Muscle of arm (tissue), 12 donors: ENCODE data around the gene TIMM44. TPM values are rescaled to one million over a fixed set of nuclear protein-coding genes. Genes with fewer than 3 reads are reported as not detected.

ENCODE experiments used
- DNase-seq: peaks from one replicate; pipeline ENCODE4 v3.0.0-alpha.2; 2013
- polyA plus RNA-seq, 12 donors: library from polyadenylated mRNA; unstranded; fragments of 120-200 nt; gene quantifications; one replicate each; pipeline ENCODE4 v1.2.1, GENCODE V29; 2013; ENCODE audit not compliant: insufficient read length in 12 of 12

The TIMM44 gene
- polyA plus RNA-seq, 12 donors, result 33.8 to 49.3 (median 42.3) TPM; not detected in 1

- DNase-seq, result no peak
These were observed 27.1 kb downstream of the TIMM44 start for GRCh38 chr19:7916103-7916954.

- no peak for DNase-seq
These were observed 28.0 kb downstream of the TIMM44 start for GRCh38 chr19:7915250-7916102.

- no peak for DNase-seq
These were observed 28.8 kb downstream of the TIMM44 start, which contains the start of gene TGFBR3L for GRCh38 chr19:7914598-7915045. Gene TGFBR3L, plus strand, starts transcription at chr19:7914830.

- no peak for DNase-seq
These were observed 29.4 kb downstream of the TIMM44 start for GRCh38 chr19:7914099-7914498.

GRCh38 chr19:7913652-7914051 is 29.8 kb downstream of the TIMM44 start:
- DNase-seq, result no peak

- DNase-seq, result no peak
These were observed 30.5 kb downstream of the TIMM44 start for GRCh38 chr19:7912697-7913564.

- DNase-seq, result no peak
These were observed 31.2 kb downstream of the TIMM44 start for GRCh38 chr19:7912144-7912696.

- DNase-seq, result no peak
These were observed 31.8 kb downstream of the TIMM44 start for GRCh38 chr19:7911508-7912143.

GRCh38 chr19:7910321-7911161 is 32.9 kb downstream of the TIMM44 start:
- DNase-seq, result no peak

- DNase-seq, result no peak
These were observed 33.9 kb downstream of the TIMM44 start for GRCh38 chr19:7909471-7910067.

- no peak for DNase-seq
These were observed 34.6 kb downstream of the TIMM44 start for GRCh38 chr19:7908742-7909461.

- no peak for DNase-seq
These were observed 35.3 kb downstream of the TIMM44 start for GRCh38 chr19:7908078-7908699.

- DNase-seq, result no peak
These were observed 35.9 kb downstream of the TIMM44 start for GRCh38 chr19:7907544-7907943.

- DNase-seq, result no peak
These were observed 36.3 kb downstream of the TIMM44 start for GRCh38 chr19:7907122-7907521.

GRCh38 chr19:7905859-7906258 is 37.6 kb downstream of the TIMM44 start:
- no peak for DNase-seq

- no peak for DNase-seq
These were observed 38.2 kb downstream of the TIMM44 start for GRCh38 chr19:7905268-7905667.

- no peak for DNase-seq
These were observed 39.1 kb downstream of the TIMM44 start for GRCh38 chr19:7904074-7905020.
